Esophagus (tissue), 2 donors: ENCODE results near the gene KIF16B. TPM values are rescaled to one million over a fixed set of nuclear protein-coding genes. Genes with fewer than 3 reads are reported as not detected.

Experiments
- H3K27ac ChIP-seq, 2 donors: one replicate each; pipeline ENCODE4 v1.5.1; 2013; ENCODE audit warnings: low read depth in 2 of 2, mild to moderate bottlenecking in 2 of 2, inconsistent platforms in 1 of 2, low read length in 1 of 2, moderate library complexity in 1 of 2
- H3K27me3 ChIP-seq, 2 donors: one replicate each; pipeline ENCODE4 v1.6.1; 2013; ENCODE audit warnings: low read length in 2 of 2, control low read depth in 1 of 2, mild to moderate bottlenecking in 1 of 2; ENCODE audit not compliant: insufficient read depth in 2 of 2, control insufficient read depth in 1 of 2
- H3K36me3 ChIP-seq, 2 donors: one replicate each; pipeline ENCODE4 v1.6.1; 2013; ENCODE audit warnings: low read length in 1 of 2; ENCODE audit not compliant: control insufficient read depth in 2 of 2, insufficient read depth in 2 of 2
- H3K4me1 ChIP-seq, 2 donors: one replicate each; pipeline ENCODE4 v1.6.1; 2013; ENCODE audit warnings: low read length in 1 of 2; ENCODE audit not compliant: control insufficient read depth in 2 of 2, insufficient read depth in 2 of 2
- H3K4me3 ChIP-seq, 2 donors: one replicate each; pipeline ENCODE4 v1.5.1; 2013; ENCODE audit warnings: low read length in 2 of 2, mild to moderate bottlenecking in 2 of 2, low read depth in 1 of 2, moderate library complexity in 1 of 2
- H3K9me3 ChIP-seq, 2 donors: one replicate each; pipeline ENCODE4 v1.6.1; 2013; ENCODE audit warnings: mild to moderate bottlenecking in 2 of 2, low read depth in 1 of 2, low read length in 1 of 2, moderate library complexity in 1 of 2; ENCODE audit not compliant: control insufficient read depth in 2 of 2, insufficient read depth in 1 of 2
- WGBS, 2 donors: extraction: QIAGEN DNeasy Blood & Tissue Kit; methylation state at CpG; one replicate each; pipeline ENCODE4 v1.1.7; 2013; 5-methylcytosine and 5-hydroxymethylcytosine counted together
- polyA plus RNA-seq, 2 donors: library from polyadenylated mRNA; stranded (reverse); fragments of 200-250 nt; gene quantifications; one replicate each; pipeline ENCODE4 v1.2.3, GENCODE V29; 2013
- donor health status: healthy with polysubstance abuse.
- donor health status: Bipolar disorder and iron deficiency.

KIF16B gene
- polyA plus RNA-seq, 2 donors = 5.2 to 7.3 TPM

GRCh38 chr20:16367948-16368560 is 205.2 kb downstream of the KIF16B start:
- no peaks in the 10 kb centered on the region for H3K4me1 ChIP-seq
- H3K27ac ChIP-seq = no peak overlapping the region
- H3K4me3 ChIP-seq = no peak overlapping the region
- WGBS, 2 donors = 85 to 91% methylated on average over 14 of the region's 14 CpGs
- peaks cover 0 to 13% of the 10 kb centered on the region in 2 donors for H3K36me3 ChIP-seq
- no peaks in the 10 kb centered on the region for H3K27me3 ChIP-seq
- H3K9me3 ChIP-seq = no peaks in the 10 kb centered on the region

- H3K9me3 ChIP-seq = no peaks in the 10 kb centered on the region
- no peaks in the 10 kb centered on the region for H3K4me1 ChIP-seq
- H3K27ac ChIP-seq = no peak overlapping the region
- WGBS, 2 donors = 96 to 97% methylated on average over 5 of the region's 5 CpGs
- H3K36me3 ChIP-seq = peaks cover 0 to 13% of the 10 kb centered on the region in 2 donors
- H3K27me3 ChIP-seq = no peaks in the 10 kb centered on the region
- no peak overlapping the region for H3K4me3 ChIP-seq
Observed at GRCh38 chr20:16366529-16366928, 206.7 kb downstream of the KIF16B start.

- no peaks in the 10 kb centered on the region for H3K27me3 ChIP-seq
- no peak overlapping the region for H3K27ac ChIP-seq
- H3K4me1 ChIP-seq = no peaks in the 10 kb centered on the region
- peaks cover 0 to 13% of the 10 kb centered on the region in 2 donors for H3K36me3 ChIP-seq
- no peak overlapping the region for H3K4me3 ChIP-seq
- 72 to 76% methylated on average over 5 of the region's 5 CpGs for WGBS, 2 donors
- H3K9me3 ChIP-seq = no peaks in the 10 kb centered on the region
Observed at GRCh38 chr20:16364320-16364687, 208.9 kb downstream of the KIF16B start.

- no peaks in the 10 kb centered on the region for H3K9me3 ChIP-seq
- peaks cover 0 to 13% of the 10 kb centered on the region in 2 donors for H3K36me3 ChIP-seq
- no peak overlapping the region for H3K27ac ChIP-seq
- 73 to 74% methylated on average over 5 of the region's 5 CpGs for WGBS, 2 donors
- no peaks in the 10 kb centered on the region for H3K27me3 ChIP-seq
- H3K4me1 ChIP-seq = no peaks in the 10 kb centered on the region
- H3K4me3 ChIP-seq = no peak overlapping the region
Observed at GRCh38 chr20:16363506-16364319, 209.5 kb downstream of the KIF16B start.

GRCh38 chr20:16362642-16363041 is 210.6 kb downstream of the KIF16B start:
- no peaks in the 10 kb centered on the region for H3K4me1 ChIP-seq
- H3K9me3 ChIP-seq = no peaks in the 10 kb centered on the region
- no peaks in the 10 kb centered on the region for H3K27me3 ChIP-seq
- peaks cover 0 to 3% of the 10 kb centered on the region in 2 donors for H3K36me3 ChIP-seq
- 90 to 93% methylated on average over 1 of the region's 1 CpG for WGBS, 2 donors
- no peak overlapping the region for H3K4me3 ChIP-seq
- no peak overlapping the region for H3K27ac ChIP-seq

- 83 to 86% methylated on average over 5 of the region's 5 CpGs for WGBS, 2 donors
- H3K36me3 ChIP-seq = no peaks in the 10 kb centered on the region
Observed at GRCh38 chr20:16360668-16361067, 212.6 kb downstream of the KIF16B start.

GRCh38 chr20:16353417-16353781 is 219.8 kb downstream of the KIF16B start:
- H3K36me3 ChIP-seq = no peaks in the 10 kb centered on the region
- H3K27ac ChIP-seq = no peak overlapping the region
- no peaks in the 10 kb centered on the region for H3K27me3 ChIP-seq
- no peaks in the 10 kb centered on the region for H3K4me1 ChIP-seq
- H3K9me3 ChIP-seq = no peaks in the 10 kb centered on the region
- H3K4me3 ChIP-seq = no peak overlapping the region
- 90 to 97% methylated on average over 1 of the region's 1 CpG for WGBS, 2 donors

More at GRCh38 chr20:16360668-16361067, 212.6 kb downstream of the KIF16B start:
- no peaks in the 10 kb centered on the region for H3K4me1 ChIP-seq
- H3K27ac ChIP-seq = no peak overlapping the region
- no peaks in the 10 kb centered on the region for H3K27me3 ChIP-seq
- no peaks in the 10 kb centered on the region for H3K9me3 ChIP-seq
- no peak overlapping the region for H3K4me3 ChIP-seq

- H3K36me3 ChIP-seq = no peaks in the 10 kb centered on the region
- no peak overlapping the region for H3K4me3 ChIP-seq
- WGBS, 2 donors = 92 to 96% methylated on average over 5 of the region's 5 CpGs
- no peak overlapping the region for H3K27ac ChIP-seq
- no peaks in the 10 kb centered on the region for H3K4me1 ChIP-seq
- H3K27me3 ChIP-seq = no peaks in the 10 kb centered on the region
- no peaks in the 10 kb centered on the region for H3K9me3 ChIP-seq
Observed at GRCh38 chr20:16352751-16353416, 220.4 kb downstream of the KIF16B start.

GRCh38 chr20:16352321-16352720 is 220.9 kb downstream of the KIF16B start:
- Histone ChIP-seq H3K36me3 (no peaks in the 10 kb centered on the region), H3K27ac (no peak overlapping the region), H3K4me1 (no peaks in the 10 kb centered on the region), H3K4me3 (no peak overlapping the region), H3K9me3 (no peaks in the 10 kb centered on the region), H3K27me3 (no peaks in the 10 kb centered on the region)
- WGBS, 2 donors = 79 to 86% methylated on average over 4 of the region's 4 CpGs
